HG03432 (cell line): Measurements from ENCODE around the gene HIVEP3.

Experiments used
- ATAC-seq: cut with Tn5 transposase; IDR thresholded peaks from one replicate; pipeline ENCODE4 v1.9.1; 2021; ENCODE audit warnings: mild to moderate bottlenecking, moderate library complexity; ENCODE audit not compliant: unreplicated experiment

HIVEP3 gene

GRCh38 chr1:41461790-41462679 is 456.7 kb downstream of the HIVEP3 start:
- no peak for ATAC-seq

- no peak for ATAC-seq
These were observed 461.7 kb downstream of the HIVEP3 start for GRCh38 chr1:41456847-41457540.
